Measurements from ENCODE around the gene CBARP.
"Not testable (repeated sequence)": the region's sequence is repeated elsewhere in the genome, so short reads cannot be mapped to it uniquely, and the experiment has no call there.

The CBARP gene

GRCh38 chr19:1248786-1249297, 11.0 kb upstream of the CBARP start:
- Histone ChIP-seq H3K27me3 (ENCODE audit: insufficient read depth, low read length) (no peaks in the 10 kb centered on the region), H3K9ac (ENCODE audit: low read depth, low read length) (peak overlapping the region; percentile 98), H3K4me1 (ENCODE audit: insufficient read depth, low read length) (no peaks in the 10 kb centered on the region; the same call in 1 of the 2 replicates), H3K27ac (ENCODE audit: low read depth, low read length) (peak overlapping the region; percentile 100), H3K4me3 (ENCODE audit: low read length) (peak overlapping the region; percentile 91), H3K9me3 (ENCODE audit: insufficient read depth, low read depth, low read length) (no peaks in the 10 kb centered on the region), H3K36me3 (ENCODE audit: insufficient read depth, low read length) (peaks cover 22% of the 10 kb centered on the region)
- WGBS: under 1% methylated on average over 74 of the region's 74 CpGs

- Histone ChIP-seq H3K27ac (ENCODE audit: low read depth, low read length) (peak within 1 kb of the TSS; percentile 100), H3K4me1 (ENCODE audit: insufficient read depth, low read length) (no peaks in the 10 kb centered on the region; the same call in 1 of the 2 replicates), H3K9me3 (ENCODE audit: insufficient read depth, low read depth, low read length) (no peaks in the 10 kb centered on the region), H3K36me3 (ENCODE audit: insufficient read depth, low read length) (peaks cover 17% of the 10 kb centered on the region), H3K4me3 (ENCODE audit: low read length) (peak within 1 kb of the TSS; percentile 91), H3K9ac (ENCODE audit: low read depth, low read length) (peak within 1 kb of the TSS; percentile 98), H3K27me3 (ENCODE audit: insufficient read depth, low read length) (no peaks in the 10 kb centered on the region)
- 3% methylated on average over 55 of the region's 60 CpGs for WGBS
Measured at GRCh38 chr19:1248139-1248785, 10.5 kb upstream of the CBARP start, which contains the start of gene MIDN. TSS of gene MIDN (plus strand) at chr19:1248583. CDS start at chr19:1250297, 1,714 bp downstream.

DNA sequence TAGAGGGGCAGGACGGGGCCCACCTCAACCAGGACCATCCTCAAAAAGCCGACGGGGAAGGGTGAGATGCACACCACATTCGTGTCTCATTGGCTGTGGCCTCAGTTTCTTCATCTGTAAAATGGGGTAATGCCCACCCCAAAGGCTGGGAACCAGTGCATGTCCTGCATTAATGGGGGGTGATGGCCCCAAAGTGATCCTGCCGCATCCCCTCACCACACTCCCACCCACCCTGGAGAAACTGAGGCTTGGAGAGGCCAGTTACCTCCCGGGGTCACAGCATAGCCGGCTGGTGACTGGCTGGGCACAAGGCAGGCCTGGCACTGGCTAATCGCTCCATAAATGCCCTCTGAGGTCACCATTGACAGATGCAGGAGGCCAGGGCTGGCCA, 9.9 kb upstream of the CBARP start:
- Histone ChIP-seq H3K27ac (ENCODE audit: low read depth, low read length) (peak overlapping the region; percentile 100), H3K9ac (ENCODE audit: low read depth, low read length) (no peak overlapping the region)
- 90% methylated on average over 8 of the region's 8 CpGs for WGBS

DNA sequence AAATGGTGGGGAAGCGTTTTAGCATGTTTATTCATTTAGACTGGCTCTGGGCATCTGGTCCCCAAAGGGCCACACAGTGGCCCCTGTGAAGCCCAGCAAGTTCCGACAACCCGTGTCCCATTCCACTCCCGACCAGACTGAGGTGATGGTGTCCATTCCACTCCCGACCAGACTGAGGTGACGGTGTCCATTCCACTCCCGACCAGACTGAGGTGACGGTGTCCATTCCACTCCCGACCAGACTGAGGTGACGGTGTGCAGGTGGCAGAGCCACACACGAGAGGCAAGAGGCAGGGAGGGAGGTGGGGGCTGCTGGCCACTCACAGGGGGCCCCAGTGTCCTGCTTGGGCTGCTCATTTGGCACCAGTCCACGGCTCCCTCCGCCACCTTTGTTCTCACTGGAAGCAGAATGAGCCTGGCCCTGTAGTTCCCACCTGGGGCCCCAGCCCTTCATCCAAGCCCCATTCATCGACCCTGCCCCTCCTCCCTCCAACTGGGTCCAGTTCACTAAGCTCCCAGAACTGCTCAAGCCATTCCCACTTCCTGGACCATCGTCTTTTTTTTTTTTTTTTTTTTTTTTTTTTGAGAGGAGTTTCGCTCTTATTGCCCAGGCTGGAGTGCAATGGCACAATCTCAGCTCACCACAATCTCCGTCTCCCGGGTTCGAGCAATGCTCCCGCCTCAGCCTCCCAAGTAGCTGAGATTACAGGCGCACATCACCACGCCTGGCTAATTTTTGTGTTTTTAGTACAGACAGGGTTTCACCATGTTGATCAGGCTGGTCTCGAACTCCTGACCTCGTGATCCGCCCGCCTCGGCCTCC, 8.7 kb upstream of the CBARP start:
- not testable (repeated sequence) for H3K9me3 ChIP-seq (ENCODE audit: insufficient read depth, low read depth, low read length); H3K4me1 ChIP-seq (ENCODE audit: insufficient read depth, low read length); H3K27ac ChIP-seq (ENCODE audit: low read depth, low read length); H3K27me3 ChIP-seq (ENCODE audit: insufficient read depth, low read length); H3K9ac ChIP-seq (ENCODE audit: low read depth, low read length); H3K4me3 ChIP-seq (ENCODE audit: low read length); H3K36me3 ChIP-seq (ENCODE audit: insufficient read depth, low read length)
- WGBS: 91% methylated on average over 26 of the region's 27 CpGs

More for the DNA sequence above, 9.9 kb upstream of the CBARP start:
- Histone ChIP-seq H3K4me1 (ENCODE audit: insufficient read depth, low read length) (no peaks in the 10 kb centered on the region; the same call in 1 of the 2 replicates), H3K36me3 (ENCODE audit: insufficient read depth, low read length) (peaks cover 15% of the 10 kb centered on the region), H3K4me3 (ENCODE audit: low read length) (peak overlapping the region; percentile 91), H3K27me3 (ENCODE audit: insufficient read depth, low read length) (no peaks in the 10 kb centered on the region), H3K9me3 (ENCODE audit: insufficient read depth, low read depth, low read length) (no peaks in the 10 kb centered on the region)

DNA sequence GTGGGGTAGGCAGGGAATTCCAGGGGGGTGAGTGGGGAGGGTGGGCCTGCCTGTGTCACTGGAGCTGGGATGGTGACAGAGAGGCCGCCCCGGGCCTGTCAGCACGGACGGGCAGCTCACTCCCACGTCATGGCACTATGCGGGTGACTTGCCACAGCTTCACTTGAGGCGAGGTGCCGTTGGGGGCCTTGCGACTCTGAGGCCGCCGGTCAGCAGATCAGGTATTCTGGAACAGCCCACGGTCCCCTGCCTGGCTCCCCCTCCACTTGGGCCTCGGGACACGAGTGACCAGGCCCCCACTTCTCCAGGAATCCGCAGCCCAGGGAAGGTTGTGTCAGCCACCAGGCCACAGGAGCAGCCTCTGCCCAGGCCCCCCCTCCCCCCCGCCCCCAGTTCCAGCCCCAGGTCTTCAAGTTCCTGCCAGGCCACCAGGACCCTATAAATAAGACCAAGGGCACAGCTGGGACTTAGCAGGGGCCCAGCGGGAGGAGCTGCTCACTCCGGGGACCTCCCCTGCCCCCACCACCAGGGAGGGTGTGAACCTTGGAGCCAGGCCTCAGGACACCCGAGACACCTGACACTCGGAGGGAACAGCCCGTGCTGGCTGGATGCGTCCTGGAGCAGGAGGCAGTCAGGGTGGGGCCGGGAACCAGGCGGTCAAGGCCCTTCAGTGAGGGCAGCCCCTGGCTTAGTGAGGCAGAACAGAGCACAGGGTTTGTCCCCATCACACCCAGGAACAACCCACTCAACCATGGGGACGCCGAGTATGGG, 7.9 kb upstream of the CBARP start:
- Histone ChIP-seq H3K27ac (ENCODE audit: low read depth, low read length) (no peak overlapping the region), H3K4me1 (ENCODE audit: insufficient read depth, low read length) (no peaks in the 10 kb centered on the region; the same call in 1 of the 2 replicates), H3K4me3 (ENCODE audit: low read length) (no peak overlapping the region), H3K36me3 (ENCODE audit: insufficient read depth, low read length) (no peaks in the 10 kb centered on the region; the same call in 1 of the 2 replicates), H3K27me3 (ENCODE audit: insufficient read depth, low read length) (no peaks in the 10 kb centered on the region), H3K9me3 (ENCODE audit: insufficient read depth, low read depth, low read length) (no peaks in the 10 kb centered on the region), H3K9ac (ENCODE audit: low read depth, low read length) (no peak overlapping the region)
- WGBS: 92% methylated on average over 25 of the region's 26 CpGs

- H3K9ac ChIP-seq (ENCODE audit: low read depth, low read length): no peak overlapping the region
- H3K9me3 ChIP-seq (ENCODE audit: insufficient read depth, low read depth, low read length): no peaks in the 10 kb centered on the region
- peaks cover 1% of the 10 kb centered on the region; the same call in 1 of the 2 replicates for H3K4me1 ChIP-seq (ENCODE audit: insufficient read depth, low read length)
- no peaks in the 10 kb centered on the region for H3K27me3 ChIP-seq (ENCODE audit: insufficient read depth, low read length)
- no peak overlapping the region for H3K4me3 ChIP-seq (ENCODE audit: low read length)
- peak overlapping the region; percentile 62; the same call in 1 of the 2 replicates for H3K27ac ChIP-seq (ENCODE audit: low read depth, low read length)
- no peaks in the 10 kb centered on the region for H3K36me3 ChIP-seq (ENCODE audit: insufficient read depth, low read length)
- 76% methylated on average over 31 of the region's 31 CpGs for WGBS
Measured at GRCh38 chr19:1244693-1245451, 7.1 kb upstream of the CBARP start.

GRCh38 chr19:1243768-1244692, 6.2 kb upstream of the CBARP start:
- Histone ChIP-seq H3K9me3 (ENCODE audit: insufficient read depth, low read depth, low read length) (no peaks in the 10 kb centered on the region), H3K27me3 (ENCODE audit: insufficient read depth, low read length) (no peaks in the 10 kb centered on the region), H3K4me3 (ENCODE audit: low read length) (no peak overlapping the region), H3K4me1 (ENCODE audit: insufficient read depth, low read length) (peaks cover 7% of the 10 kb centered on the region; the same call in 1 of the 2 replicates), H3K9ac (ENCODE audit: low read depth, low read length) (no peak overlapping the region), H3K27ac (ENCODE audit: low read depth, low read length) (peak overlapping the region; percentile 62; the same call in 1 of the 2 replicates), H3K36me3 (ENCODE audit: insufficient read depth, low read length) (no peaks in the 10 kb centered on the region)
- 73% methylated on average over 33 of the region's 33 CpGs for WGBS

DNA sequence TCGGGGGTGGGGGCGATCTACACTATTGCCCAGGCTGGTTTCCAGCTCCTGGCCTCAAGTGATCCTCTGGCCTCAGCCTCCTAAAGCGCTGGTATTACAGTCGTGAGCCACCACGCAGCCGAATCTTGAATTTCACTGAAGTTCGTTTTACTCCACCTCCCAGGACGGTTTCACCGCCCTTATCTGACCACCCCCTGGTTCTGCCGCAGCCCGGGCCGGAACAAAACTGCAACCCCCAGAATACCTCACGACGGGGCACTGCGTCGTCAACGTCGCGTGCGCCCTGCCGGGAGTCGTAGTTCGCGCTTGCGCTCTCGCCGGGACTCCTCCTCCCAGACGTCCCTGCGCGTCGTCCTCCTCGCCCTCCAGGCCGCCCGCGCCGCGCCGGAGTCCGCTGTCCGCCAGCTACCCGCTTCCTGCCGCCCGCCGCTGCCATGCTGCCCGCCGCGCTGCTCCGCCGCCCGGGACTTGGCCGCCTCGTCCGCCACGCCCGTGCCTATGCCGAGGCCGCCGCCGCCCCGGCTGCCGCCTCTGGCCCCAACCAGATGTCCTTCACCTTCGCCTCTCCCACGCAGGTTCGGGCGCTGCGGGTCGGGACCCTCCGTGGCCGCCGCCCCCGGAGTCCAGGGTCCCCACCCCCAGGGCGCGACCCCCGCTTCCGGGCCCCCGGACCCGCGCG, 3.8 kb upstream of the CBARP start, which contains the start of gene ATP5F1D:
Gene ATP5F1D (plus strand): TSS at position 335 of the 679 bp plus-strand sequence. CDS start 100 bp downstream, at position 435.
- Histone ChIP-seq H3K4me3 (ENCODE audit: low read length) (peak within 1 kb of the TSS; percentile 68), H3K9me3 (ENCODE audit: insufficient read depth, low read depth, low read length) (no peaks in the 10 kb centered on the region), H3K9ac (ENCODE audit: low read depth, low read length) (peak within 1 kb of the TSS; percentile 73), H3K27me3 (ENCODE audit: insufficient read depth, low read length) (no peaks in the 10 kb centered on the region), H3K4me1 (ENCODE audit: insufficient read depth, low read length) (peaks cover 7% of the 10 kb centered on the region; the same call in 1 of the 2 replicates), H3K27ac (ENCODE audit: low read depth, low read length) (peak within 1 kb of the TSS; percentile 62), H3K36me3 (ENCODE audit: insufficient read depth, low read length) (no peaks in the 10 kb centered on the region)
- 1% methylated on average over 79 of the region's 79 CpGs for WGBS

- WGBS: 80% methylated on average over 15 of the region's 15 CpGs
- no peak overlapping the region for H3K9ac ChIP-seq (ENCODE audit: low read depth, low read length)
- H3K27me3 ChIP-seq (ENCODE audit: insufficient read depth, low read length): no peaks in the 10 kb centered on the region
- peak overlapping the region; percentile 68 for H3K4me3 ChIP-seq (ENCODE audit: low read length)
- no peak overlapping the region for H3K27ac ChIP-seq (ENCODE audit: low read depth, low read length)
- peaks cover 7% of the 10 kb centered on the region; the same call in 1 of the 2 replicates for H3K4me1 ChIP-seq (ENCODE audit: insufficient read depth, low read length)
- H3K36me3 ChIP-seq (ENCODE audit: insufficient read depth, low read length): peaks cover under 1% of the 10 kb centered on the region; the same call in 1 of the 2 replicates
- no peaks in the 10 kb centered on the region for H3K9me3 ChIP-seq (ENCODE audit: insufficient read depth, low read depth, low read length)
Measured at GRCh38 chr19:1240925-1241324, 3.1 kb upstream of the CBARP start.

Measured in HUES64 (cell line).